ENCODE data around the gene DARS2.

- TF ChIP-seq EZH2 (IDR thresholded peaks at IDR 0.05) (no peak), EZH2phosphoT487 (IDR thresholded peaks at IDR 0.05; ENCODE audit: borderline replicate concordance) (no peak), CTCF (IDR thresholded peaks at IDR 0.05 in 2 of 3, conservative IDR thresholded peaks at IDR 0.05 in 1 of 3; ENCODE audit: borderline replicate concordance in 1 of 3, insufficient read depth in 1 of 3, low read depth in 2 of 3, low read length in 2 of 3) (no peak), POLR2A (IDR thresholded peaks at IDR 0.05; ENCODE audit: borderline replicate concordance, extremely low read depth, insufficient read depth, insufficient read length) (no peak), SP1 (IDR thresholded peaks at IDR 0.05; ENCODE audit: low read depth) (no peak), CEBPB (IDR thresholded peaks at IDR 0.05; ENCODE audit: low read depth) (no peak), POLR2AphosphoS5 (IDR thresholded peaks at IDR 0.05; ENCODE audit: low read depth, low read length) (no peak), MAX (IDR thresholded peaks at IDR 0.05) (no peak), ZFX (IDR thresholded peaks at IDR 0.05) (no peak), ZBTB33 (IDR thresholded peaks at IDR 0.05; ENCODE audit: extremely low read depth, insufficient replicate concordance, low read length) (no peak), YY1 (IDR thresholded peaks at IDR 0.05; ENCODE audit: extremely low read depth, insufficient replicate concordance, low read depth, low read length) (no peak), ELF1 (IDR thresholded peaks at IDR 0.05; ENCODE audit: borderline replicate concordance, low read depth) (no peak), TCF7L2 (IDR thresholded peaks at IDR 0.05; ENCODE audit: borderline replicate concordance, extremely low read depth, insufficient read depth, insufficient read length) (no peak), CBX3 (IDR thresholded peaks at IDR 0.05; ENCODE audit: low read depth) (no peak)
These were observed 76.5 kb downstream of the DARS2 start for GRCh38 chr1:173900992-173901391.

Data from HCT116 (cell line).